Peyer's patch (tissue), 4 donors: ENCODE results near the gene LENG9.
"Not testable (repeated sequence)": the region's sequence is repeated elsewhere in the genome, so short reads cannot be mapped to it uniquely, and the experiment has no call there.

Experiments used
- CTCF ChIP-seq, 6 experiments: fragments of 450-650 bp in 4 of 6; fragments of 200-600 bp in 2 of 6; sonication (generic) in 1 of 6; IDR thresholded peaks; one replicate each; pipeline ENCODE4 v1.5.1; 2017 to 2019; ENCODE audit warnings: antibody characterized with exemption in 6 of 6, mild to moderate bottlenecking in 3 of 6, moderate library complexity in 1 of 6
- POLR2A ChIP-seq, 2 donors: fragments of 450-650 bp; IDR thresholded peaks; one replicate each; pipeline ENCODE4 v1.5.1; 2017; ENCODE audit warnings: antibody characterized with exemption in 2 of 2, mild to moderate bottlenecking in 2 of 2, moderate library complexity in 2 of 2

DNA sequence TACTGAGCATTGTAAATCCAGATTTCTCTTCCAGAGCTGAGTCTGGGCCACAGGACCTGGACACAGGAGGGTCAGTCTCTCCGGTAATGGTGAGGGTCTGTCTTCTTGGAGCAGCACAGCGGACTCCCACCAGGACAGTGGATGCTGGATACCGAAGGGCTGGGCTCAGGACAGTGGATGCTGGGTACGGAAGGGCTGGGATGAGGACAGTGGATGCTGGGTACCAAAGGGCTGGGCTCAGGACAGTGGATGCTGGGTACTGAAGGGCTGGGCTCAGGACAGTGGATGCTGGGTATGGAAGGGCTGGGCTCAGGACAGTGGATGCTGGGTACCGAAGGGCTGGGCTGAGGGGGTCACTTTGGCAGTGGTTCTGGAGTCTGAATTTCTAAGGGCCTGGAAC is 29.5 kb upstream of the LENG9 start:
- not testable (repeated sequence) for TF ChIP-seq CTCF, POLR2A (IDR thresholded peaks at IDR 0.05)
